GM04503 (cell line): Measurements from ENCODE around the gene NRSN1.

Experiments used
- DNase-seq: peaks from one replicate; pipeline ENCODE4 v3.0.0-alpha.2; 2012; ENCODE audit warnings: low read depth

NRSN1 gene, protein sequence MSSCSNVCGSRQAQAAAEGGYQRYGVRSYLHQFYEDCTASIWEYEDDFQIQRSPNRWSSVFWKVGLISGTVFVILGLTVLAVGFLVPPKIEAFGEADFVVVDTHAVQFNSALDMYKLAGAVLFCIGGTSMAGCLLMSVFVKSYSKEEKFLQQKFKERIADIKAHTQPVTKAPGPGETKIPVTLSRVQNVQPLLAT

DNA sequence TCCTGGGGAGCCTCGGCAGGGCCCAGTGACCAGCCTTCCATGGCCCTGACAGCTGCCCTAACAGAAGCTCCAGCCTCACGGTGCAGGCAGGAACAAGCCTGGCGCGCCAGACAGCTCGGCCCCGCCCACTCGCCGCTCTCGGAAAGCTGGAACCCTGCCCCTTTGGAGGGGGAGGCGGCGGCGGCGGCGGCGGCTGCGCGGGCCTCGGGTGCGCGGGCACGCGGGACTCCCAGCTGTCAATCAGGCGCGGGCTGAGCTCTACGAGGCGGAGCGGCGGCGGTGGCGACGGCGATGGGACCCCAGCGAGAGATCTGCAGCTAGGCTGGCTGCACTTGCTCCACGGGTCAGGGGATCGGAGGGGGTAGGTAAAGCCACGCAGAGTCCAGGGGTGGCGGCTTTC, at the start of gene NRSN1:
TSS of gene NRSN1 (plus strand) at position 236 of the 400 bp plus-strand sequence. CDS start 8,113 bp downstream, outside the sequence.
- no peak for DNase-seq

- DNase-seq: no peak
Observed at GRCh38 chr6:24078200-24078599, 47.8 kb upstream of the NRSN1 start.

- no peak for DNase-seq
Observed at GRCh38 chr6:24079076-24079475, 46.9 kb upstream of the NRSN1 start.

DNA sequence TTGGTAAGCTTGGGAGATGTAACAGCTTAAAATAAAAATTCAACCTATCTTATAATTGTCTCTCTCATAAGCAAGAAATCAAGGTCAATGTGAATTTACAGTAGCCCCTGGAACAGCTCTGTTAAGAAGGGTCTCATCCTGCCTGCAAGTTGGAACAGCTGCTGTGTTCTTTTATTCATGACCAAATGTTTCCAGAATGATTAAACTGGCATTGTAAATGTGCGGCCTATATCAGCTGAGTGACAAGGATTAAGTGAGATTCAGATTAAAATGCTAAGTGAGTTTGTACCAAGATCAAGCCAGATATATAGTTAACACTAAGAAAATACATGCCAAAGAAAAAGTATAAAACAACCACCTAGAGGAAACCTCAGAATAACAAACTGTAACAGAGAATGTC, 45.3 kb upstream of the NRSN1 start:
- no peak for DNase-seq

- DNase-seq: no peak
Observed at GRCh38 chr6:24089736-24090135, 36.3 kb upstream of the NRSN1 start.

- no peak for DNase-seq
Observed at GRCh38 chr6:24092407-24092806, 33.6 kb upstream of the NRSN1 start.

- no peak for DNase-seq
Observed at GRCh38 chr6:24093381-24093780, 32.6 kb upstream of the NRSN1 start.

DNA sequence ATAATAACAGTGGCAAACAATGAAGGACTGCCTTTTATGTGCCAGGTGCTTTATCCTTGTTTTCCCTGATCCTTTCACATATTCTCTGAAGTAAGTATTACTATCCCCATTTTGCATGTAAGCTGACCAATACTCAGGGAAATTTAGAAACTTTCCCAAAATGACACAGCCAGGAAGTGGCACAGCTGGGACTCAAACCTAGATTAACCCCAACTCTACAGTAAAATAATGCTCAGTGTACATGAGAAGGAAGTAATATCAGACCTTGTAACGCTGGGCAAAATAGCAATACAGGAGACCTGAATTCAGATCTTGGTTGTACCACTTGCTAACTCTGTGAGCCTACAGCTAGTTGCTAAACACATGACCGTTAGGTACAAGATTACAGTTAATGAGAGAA, 26.8 kb upstream of the NRSN1 start:
- no peak for DNase-seq

DNA sequence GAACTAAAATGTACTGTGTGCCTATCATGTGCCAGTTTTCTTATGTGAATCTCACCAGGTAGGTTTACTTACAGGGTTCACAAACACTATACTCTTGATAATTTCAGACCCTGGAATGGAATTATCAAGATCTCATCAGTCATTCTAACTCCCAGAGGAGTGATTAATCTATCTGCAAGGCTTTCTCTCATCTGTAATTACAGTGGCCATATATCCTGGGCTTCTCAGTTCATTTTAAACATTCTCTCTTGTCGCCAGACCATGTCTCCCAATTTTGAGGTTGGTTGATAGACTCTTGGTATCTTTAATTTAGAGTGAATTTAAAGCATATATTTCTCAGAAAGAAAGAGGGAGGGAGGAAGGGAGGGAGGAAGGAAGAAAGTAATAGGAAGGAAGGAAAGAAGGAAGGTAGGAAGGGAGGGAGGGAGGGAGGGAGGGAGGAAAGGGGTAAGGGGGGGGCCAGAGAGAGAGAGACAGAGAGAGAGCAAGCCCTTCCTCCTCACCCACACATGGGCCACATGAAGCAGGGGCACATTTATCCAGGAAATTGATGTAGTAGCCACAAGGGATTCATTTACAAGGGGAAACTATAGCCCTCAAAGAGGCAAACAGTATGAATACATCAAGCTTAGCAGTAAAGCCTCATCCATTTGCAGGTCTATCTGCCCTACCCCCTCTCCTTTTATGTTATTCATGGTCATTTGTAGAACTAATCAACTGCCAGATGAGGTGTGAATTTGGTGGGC, 25.8 kb upstream of the NRSN1 start:
- no peak for DNase-seq

- DNase-seq: no peak
Observed at GRCh38 chr6:24100770-24101155, 25.3 kb upstream of the NRSN1 start.

- DNase-seq: no peak
Observed at GRCh38 chr6:24105191-24105590, 20.8 kb upstream of the NRSN1 start.

DNA sequence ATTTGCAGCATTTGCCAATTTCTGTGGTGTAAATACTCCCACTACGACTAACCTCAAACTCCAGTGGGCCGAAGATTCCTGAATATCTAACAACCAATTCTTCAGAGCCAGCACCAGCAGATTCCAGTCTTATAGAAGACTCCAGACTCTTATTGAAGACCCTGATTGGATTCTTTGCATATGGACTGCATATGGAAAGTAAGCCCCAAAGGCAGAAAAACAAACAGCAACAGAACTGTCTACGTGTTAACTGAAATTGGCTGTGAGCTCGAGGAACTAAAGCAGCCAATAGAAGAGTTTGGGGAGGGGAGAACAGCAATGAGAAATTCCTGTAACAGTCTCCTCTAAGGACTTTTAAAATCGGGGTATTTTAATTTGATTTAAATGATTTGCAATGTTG, 19.7 kb upstream of the NRSN1 start:
- no peak for DNase-seq

DNA sequence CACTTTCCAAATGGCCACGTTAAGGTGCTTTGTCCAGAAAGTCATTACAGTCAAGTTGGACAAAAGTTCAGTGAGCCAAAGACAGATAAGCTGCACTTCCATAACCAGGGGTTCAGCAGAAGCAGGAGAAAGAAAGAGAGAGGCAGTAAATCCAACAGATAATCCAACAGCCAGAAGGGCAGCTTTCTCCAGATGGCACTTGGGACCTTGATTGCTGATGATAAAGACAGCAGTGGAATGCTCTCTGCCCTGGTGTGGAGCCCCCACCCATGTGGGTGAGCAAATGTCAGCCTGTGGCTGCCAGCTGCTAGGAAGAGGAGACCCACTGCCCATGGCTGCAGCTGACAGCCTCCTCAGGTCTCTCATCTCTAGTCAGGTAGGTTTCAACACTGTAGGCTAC, 18.7 kb upstream of the NRSN1 start:
- DNase-seq: no peak

- DNase-seq: no peak
Observed at GRCh38 chr6:24108056-24108455, 18.0 kb upstream of the NRSN1 start.

DNA sequence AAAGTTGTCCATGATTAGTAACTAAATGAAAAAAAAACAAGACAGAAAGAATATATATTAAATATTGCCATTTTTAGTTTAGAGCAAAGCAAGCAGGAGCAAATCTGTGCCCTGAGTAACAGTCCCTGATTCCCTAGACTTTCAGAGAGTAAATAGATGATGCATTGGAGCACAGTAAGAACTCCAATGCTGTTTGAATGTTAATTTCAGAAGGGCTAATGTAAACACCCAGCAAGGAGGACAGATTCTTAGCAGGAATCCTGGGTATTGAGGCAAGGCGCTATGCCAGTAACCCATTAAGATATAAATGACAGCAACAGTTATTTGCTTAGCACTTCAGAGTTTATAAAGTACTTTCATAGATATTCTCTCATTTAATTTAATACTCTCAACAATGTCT, 15.6 kb upstream of the NRSN1 start:
- DNase-seq: no peak

- no peak for DNase-seq
Observed at GRCh38 chr6:24113891-24114290, 12.1 kb upstream of the NRSN1 start.

DNA sequence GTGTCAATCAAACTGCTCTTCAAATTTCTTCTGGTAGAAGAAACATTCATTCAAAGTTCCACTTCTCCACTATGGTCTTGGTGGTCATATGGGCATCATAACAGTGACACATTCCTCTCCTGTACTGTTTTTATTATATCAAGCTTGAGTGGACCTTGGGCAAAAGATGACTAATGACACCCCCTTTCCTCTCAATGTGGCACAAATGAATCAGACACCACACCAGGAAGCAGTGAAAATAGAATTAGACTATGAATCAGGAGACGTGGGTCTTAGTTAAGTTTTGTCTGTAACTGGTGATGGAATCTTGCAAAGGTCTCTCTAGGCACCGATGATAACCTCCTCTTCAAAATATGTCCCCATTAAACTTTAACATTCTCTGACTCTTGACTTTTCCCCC, 9.0 kb upstream of the NRSN1 start:
- DNase-seq: no peak

DNA sequence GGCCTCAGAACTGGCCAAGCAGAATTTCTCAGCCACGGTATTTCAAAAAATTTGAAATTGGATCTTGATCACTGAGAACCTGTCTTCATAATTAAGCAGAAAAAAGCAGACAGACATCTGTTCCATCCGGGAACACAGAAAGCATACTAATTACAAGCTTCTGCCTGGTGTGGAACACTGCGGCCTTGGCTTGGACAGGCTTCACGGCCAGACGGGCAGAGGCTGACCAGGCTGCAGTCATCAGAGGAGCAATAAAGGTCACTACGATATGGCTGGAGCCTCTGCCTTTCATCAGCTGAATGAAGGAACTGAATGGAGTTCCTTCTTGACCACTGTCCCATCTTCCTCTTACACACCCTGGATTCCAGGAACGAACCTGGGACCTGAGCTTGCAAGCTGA, 3.9 kb upstream of the NRSN1 start:
- DNase-seq: no peak

DNA sequence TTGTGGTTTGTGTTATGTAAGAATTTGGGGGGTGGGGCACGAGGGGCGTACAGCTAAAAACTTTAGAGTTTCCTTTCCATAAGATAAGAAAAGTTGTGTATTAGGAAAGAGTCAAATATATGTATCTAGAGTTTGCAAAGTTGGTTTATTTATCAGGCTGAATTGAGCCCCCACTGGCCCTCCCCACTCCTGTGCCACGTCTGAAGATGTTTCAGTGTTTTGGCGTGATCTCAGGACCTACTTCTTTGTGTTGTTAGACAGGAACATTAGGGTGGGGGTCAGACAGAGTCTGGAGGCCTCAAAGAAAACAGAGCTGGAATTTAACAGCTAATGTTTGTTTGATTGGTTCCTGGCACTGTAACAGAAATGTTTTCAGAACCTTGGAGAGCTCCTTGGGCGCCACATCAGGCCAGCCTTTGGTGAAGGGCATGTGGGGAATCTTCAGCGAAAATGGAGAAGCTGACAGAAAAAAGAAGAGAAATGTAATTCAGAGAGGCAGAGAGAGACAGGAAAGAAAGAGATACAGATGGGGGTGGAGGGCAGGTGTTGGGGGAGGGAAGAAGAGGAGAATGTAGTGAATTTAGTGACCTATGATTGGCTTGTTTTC, 674 bp downstream of the NRSN1 start:
- DNase-seq: no peak

GRCh38 chr6:24127316-24127715, 1.3 kb downstream of the NRSN1 start:
- no peak for DNase-seq

- DNase-seq: no peak
Observed at GRCh38 chr6:24131751-24132150, 5.7 kb downstream of the NRSN1 start.

DNA sequence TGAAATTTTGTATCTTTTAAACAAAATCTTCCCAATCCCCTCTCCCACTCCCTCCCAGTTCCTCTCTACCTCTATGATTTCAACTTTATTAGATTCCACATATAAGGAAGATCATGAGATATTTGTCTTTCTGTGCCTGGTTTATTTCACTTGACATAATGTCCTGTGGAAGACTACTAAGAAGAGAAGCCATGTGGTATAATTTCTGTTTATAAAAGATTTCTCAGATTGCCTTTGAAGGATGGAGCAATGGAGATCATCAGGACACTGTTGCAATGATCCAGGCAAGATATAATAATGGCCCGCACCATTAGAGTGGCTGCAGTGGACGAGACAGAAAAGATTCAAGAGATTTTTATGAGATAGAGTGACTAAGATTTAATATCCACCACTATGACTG, 13.1 kb downstream of the NRSN1 start:
- DNase-seq: no peak

- no peak for DNase-seq
Observed at GRCh38 chr6:24139639-24140038, 13.6 kb downstream of the NRSN1 start.

- no peak for DNase-seq
Observed at GRCh38 chr6:24140591-24140990, 14.6 kb downstream of the NRSN1 start.
